Testis (tissue), 3 donors: ENCODE data around the gene PTPRD. TPM values are rescaled to one million over a fixed set of nuclear protein-coding genes. Genes with fewer than 3 reads are reported as not detected.

Experiments
- DNase-seq: peaks from one replicate; pipeline ENCODE4 v3.0.0-alpha.2; 2019
- H3K27ac ChIP-seq, 2 donors: fragments of 200-600 bp; sonication (generic); one replicate each; pipeline ENCODE4 v1.5.1; 2019
- H3K27me3 ChIP-seq: fragments of 200-600 bp; sonication (generic); one replicate; pipeline ENCODE4 v1.5.1; 2019
- H3K36me3 ChIP-seq: fragments of 200-600 bp; sonication (generic); one replicate; pipeline ENCODE4 v1.5.1; 2017; ENCODE audit warnings: low read depth; ENCODE audit errors: missing control alignments
- H3K4me1 ChIP-seq: fragments of 200-600 bp; sonication (generic); one replicate; pipeline ENCODE4 v1.5.1; 2019
- H3K4me3 ChIP-seq, 2 donors: fragments of 200-600 bp; sonication (generic); one replicate each; pipeline ENCODE4 v1.5.1; 2017 to 2019
- H3K9me3 ChIP-seq: fragments of 200-600 bp; sonication (generic); one replicate; pipeline ENCODE4 v1.5.1; 2017
- POLR2A ChIP-seq: fragments of 450-650 bp; IDR thresholded peaks from one replicate; pipeline ENCODE4 v1.6.1; 2017; ENCODE audit warnings: antibody characterized with exemption, mild to moderate bottlenecking, moderate library complexity
- WGBS, 2 donors: methylation state at CpG; one replicate each; pipeline ENCODE4 v1.1.5; 2018; 5-methylcytosine and 5-hydroxymethylcytosine counted together
- intact Hi-C: fragments of 100-400 bp; cut with DNase I; formaldehyde crosslinking; loops from one replicate; pipeline ENCODE4 v1.15.1; 2023; ENCODE audit warnings: low total_unique reads
- polyA plus RNA-seq: library from polyadenylated mRNA; stranded (reverse); fragments of 350-450 nt; fragmentation: Illumina TruSeq; extraction: RNeasy Lipid Tissue Mini Kit (QIAGEN cat#74804); gene quantifications from one replicate; pipeline ENCODE4 v1.2.3, GENCODE V29; 2014; ENCODE audit warnings: low read depth, low replicate concordance; ENCODE audit not compliant: insufficient read depth
- total RNA-seq, 2 donors: library from RNA; depleted of rRNA; stranded (reverse); fragments of >200 nt; gene quantifications; one replicate each; pipeline ENCODE4 v1.2.3, GENCODE V29; 2016
- TF ChIP-seq, protein P1 (sequence below), 3 experiments: fragments of 450-650 bp in 2 of 3; fragments of 200-600 bp in 1 of 3; sonication (generic) in 1 of 3; IDR thresholded peaks; one replicate each; pipeline ENCODE4 v1.5.1; 2016 to 2019; ENCODE audit warnings: antibody characterized with exemption in 3 of 3, mild to moderate bottlenecking in 2 of 3, moderate library complexity in 1 of 3

The PTPRD gene
- total and polyA plus RNA-seq, 3 donors from 2014 or later = 15.4 to 33.6 (median 32.5) TPM

DNA sequence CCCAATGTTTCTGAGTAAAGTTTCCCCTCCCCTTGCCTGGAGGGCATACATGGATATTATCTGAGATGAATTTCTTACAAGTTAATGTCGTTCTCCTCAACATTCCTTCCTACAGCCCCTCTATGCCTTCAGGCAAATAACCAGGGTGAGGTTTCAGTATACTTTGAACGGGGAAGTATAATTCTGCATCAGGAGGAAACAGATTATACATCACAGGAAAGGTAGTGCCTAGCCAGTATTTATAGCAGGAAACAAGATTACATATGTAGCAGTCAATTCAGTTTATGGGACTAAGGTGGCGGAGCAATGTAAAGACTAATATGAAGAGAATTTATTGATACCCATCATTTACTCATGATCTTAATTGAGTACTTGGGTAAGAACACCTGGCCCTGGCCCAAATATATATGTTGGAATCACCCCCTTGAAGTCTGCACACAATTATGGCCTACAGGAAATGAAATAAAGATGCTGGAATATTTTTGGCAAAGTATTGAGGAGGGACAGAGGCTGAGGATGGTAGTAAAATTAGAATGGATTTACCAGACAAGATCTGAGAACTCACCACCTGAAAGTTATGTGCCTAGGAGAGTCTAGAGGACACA is 661.1 kb downstream of the PTPRD start:
- Histone ChIP-seq H3K4me1 (no peaks in the 10 kb centered on the region), H3K27me3 (no peaks in the 10 kb centered on the region), H3K27ac (no peak overlapping the region), H3K36me3 (no peaks in the 10 kb centered on the region), H3K9me3 (no peaks in the 10 kb centered on the region), H3K4me3 (no peak overlapping the region)
- no peak for TF ChIP-seq POLR2A
- TF ChIP-seq, protein P1, sequence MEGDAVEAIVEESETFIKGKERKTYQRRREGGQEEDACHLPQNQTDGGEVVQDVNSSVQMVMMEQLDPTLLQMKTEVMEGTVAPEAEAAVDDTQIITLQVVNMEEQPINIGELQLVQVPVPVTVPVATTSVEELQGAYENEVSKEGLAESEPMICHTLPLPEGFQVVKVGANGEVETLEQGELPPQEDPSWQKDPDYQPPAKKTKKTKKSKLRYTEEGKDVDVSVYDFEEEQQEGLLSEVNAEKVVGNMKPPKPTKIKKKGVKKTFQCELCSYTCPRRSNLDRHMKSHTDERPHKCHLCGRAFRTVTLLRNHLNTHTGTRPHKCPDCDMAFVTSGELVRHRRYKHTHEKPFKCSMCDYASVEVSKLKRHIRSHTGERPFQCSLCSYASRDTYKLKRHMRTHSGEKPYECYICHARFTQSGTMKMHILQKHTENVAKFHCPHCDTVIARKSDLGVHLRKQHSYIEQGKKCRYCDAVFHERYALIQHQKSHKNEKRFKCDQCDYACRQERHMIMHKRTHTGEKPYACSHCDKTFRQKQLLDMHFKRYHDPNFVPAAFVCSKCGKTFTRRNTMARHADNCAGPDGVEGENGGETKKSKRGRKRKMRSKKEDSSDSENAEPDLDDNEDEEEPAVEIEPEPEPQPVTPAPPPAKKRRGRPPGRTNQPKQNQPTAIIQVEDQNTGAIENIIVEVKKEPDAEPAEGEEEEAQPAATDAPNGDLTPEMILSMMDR (IDR thresholded peaks at IDR 0.05) = no peak
- intact Hi-C loops = no loop called here
- 77 to 79% methylated on average over 3 of the region's 3 CpGs for WGBS, 2 donors
- no peak for DNase-seq

DNA sequence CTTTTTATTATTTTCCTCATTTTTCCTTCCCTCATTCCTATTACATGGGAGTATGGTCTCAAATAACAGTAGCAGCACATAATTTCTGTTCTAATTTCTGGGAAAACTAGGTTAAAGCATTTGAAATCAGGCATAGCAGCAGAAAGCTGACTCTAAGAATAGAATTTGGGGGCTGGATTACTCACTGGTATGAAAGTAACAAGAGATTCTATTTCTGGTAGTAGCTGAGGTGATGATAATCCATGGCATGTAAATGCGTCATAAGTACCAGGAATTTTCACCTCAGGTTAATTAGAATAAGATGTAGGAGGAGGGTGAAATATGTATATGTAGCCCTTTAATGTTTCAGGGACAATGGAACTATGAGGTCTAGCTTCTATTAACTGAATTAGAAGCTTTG is 662.0 kb downstream of the PTPRD start:
- H3K4me1 ChIP-seq = no peaks in the 10 kb centered on the region
- H3K36me3 ChIP-seq = no peaks in the 10 kb centered on the region
- DNase-seq = no peak
- H3K27me3 ChIP-seq = no peaks in the 10 kb centered on the region
- TF ChIP-seq, protein P1 (IDR thresholded peaks at IDR 0.05) = no peak
- no peak for TF ChIP-seq POLR2A
- WGBS, 2 donors = 68 to 90% methylated on average over 1 of the region's 1 CpG
- no peak overlapping the region for H3K27ac ChIP-seq
- H3K9me3 ChIP-seq = no peaks in the 10 kb centered on the region
- intact Hi-C loops = no loop called here
- H3K4me3 ChIP-seq = no peak overlapping the region

DNA sequence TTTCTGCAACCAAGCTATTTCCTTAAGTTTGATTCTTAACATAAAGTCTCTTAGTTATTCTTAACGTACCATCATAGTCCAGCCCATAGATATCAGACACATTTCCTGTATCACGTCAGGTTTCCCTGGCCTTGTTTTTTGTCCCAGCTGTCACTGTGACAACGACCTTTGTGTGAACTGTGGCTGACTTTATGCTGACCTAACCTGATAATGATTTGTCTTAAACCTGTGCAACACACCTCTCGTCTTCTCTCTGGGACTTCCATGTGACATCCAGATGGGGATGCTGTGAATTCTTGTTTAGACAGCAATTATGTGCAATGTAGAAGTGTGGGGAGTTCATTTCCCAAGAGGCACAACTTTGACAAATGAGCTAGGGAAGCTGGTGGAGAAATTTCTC is 662.8 kb downstream of the PTPRD start:
- Histone ChIP-seq H3K27ac (no peak overlapping the region), H3K9me3 (no peaks in the 10 kb centered on the region), H3K4me1 (no peaks in the 10 kb centered on the region), H3K4me3 (no peak overlapping the region), H3K36me3 (no peaks in the 10 kb centered on the region), H3K27me3 (no peaks in the 10 kb centered on the region)
- 53 to 60% methylated on average over 4 of the region's 4 CpGs for WGBS, 2 donors
- intact Hi-C loops = no loop called here
- DNase-seq = no peak
- TF ChIP-seq, protein P1 (IDR thresholded peaks at IDR 0.05) = no peak
- no peak for TF ChIP-seq POLR2A

DNA sequence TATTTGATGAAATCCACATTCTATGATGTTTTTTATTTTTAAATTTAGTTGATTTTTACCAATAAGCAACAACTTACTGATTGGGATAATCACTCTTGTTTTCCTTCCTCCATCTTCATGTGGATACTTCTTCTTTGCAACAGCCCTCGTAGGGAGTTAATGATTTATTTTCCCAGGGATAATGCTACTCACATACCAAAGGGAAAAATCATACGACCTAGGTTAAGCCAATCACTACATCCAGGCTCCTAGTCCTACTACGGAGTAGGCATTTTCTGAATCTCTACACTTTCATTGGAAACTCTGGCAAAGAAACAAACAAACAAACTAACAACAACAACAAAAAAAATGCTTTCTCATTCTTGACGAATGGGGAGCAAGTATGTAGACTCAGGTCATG is 663.4 kb downstream of the PTPRD start:
- no peaks in the 10 kb centered on the region for H3K27me3 ChIP-seq
- intact Hi-C loops = no loop called here
- no peaks in the 10 kb centered on the region for H3K9me3 ChIP-seq
- TF ChIP-seq POLR2A = no peak
- TF ChIP-seq, protein P1 (IDR thresholded peaks at IDR 0.05) = no peak
- no peak for DNase-seq
- no peak overlapping the region for H3K4me3 ChIP-seq
- no peaks in the 10 kb centered on the region for H3K4me1 ChIP-seq
- WGBS, 2 donors = 60 to 63% methylated on average over 4 of the region's 4 CpGs
- no peak overlapping the region for H3K27ac ChIP-seq
- H3K36me3 ChIP-seq = no peaks in the 10 kb centered on the region

DNA sequence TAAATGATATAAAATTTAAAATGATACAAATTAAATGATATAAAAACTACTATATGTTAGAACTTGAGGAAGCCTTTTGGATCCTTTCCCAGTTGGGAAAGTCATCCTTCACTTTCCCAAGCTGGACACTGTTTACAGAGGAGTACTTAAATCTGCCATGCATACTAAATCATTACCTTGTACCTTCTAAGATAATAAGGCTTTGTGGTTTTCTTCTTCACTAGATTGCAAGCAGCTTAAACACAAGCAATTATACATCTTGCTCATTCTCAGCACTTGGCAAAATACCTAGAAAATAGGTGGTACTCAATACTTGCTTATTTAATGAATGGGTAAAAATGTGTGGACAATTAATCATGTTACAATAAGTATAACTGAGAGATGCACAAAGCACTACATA is 666.8 kb downstream of the PTPRD start:
- no peaks in the 10 kb centered on the region for H3K4me1 ChIP-seq
- intact Hi-C loops = no loop called here
- H3K4me3 ChIP-seq = no peak overlapping the region
- DNase-seq = no peak
- no peaks in the 10 kb centered on the region for H3K27me3 ChIP-seq
- no peaks in the 10 kb centered on the region for H3K36me3 ChIP-seq
- no peak overlapping the region for H3K27ac ChIP-seq
- TF ChIP-seq, protein P1 (IDR thresholded peaks at IDR 0.05) = no peak
- no peak for TF ChIP-seq POLR2A
- no peaks in the 10 kb centered on the region for H3K9me3 ChIP-seq
